Right cardiac atrium (tissue), 5 donors: ENCODE measurements around the gene KATNAL1. TPM values are rescaled to one million over a fixed set of nuclear protein-coding genes. Genes with fewer than 3 reads are reported as not detected.
A peak's percentile ranks its signal among the peaks of the same experiment; 100 is the strongest.

Source experiments
- ATAC-seq, 2 donors: fragments of 200-7000 bp; cut with Tn5 transposase; one replicate each; pipeline versions ENCODE4 v1.8.0 to v1.9.1; 2020; ENCODE audit warnings: moderate library complexity in 2 of 2, mild to moderate bottlenecking in 1 of 2
- DNase-seq, 3 donors: peaks; one replicate each; pipeline ENCODE4 v3.0.0-alpha.2; 2020
- H3K27ac ChIP-seq: one replicate; pipeline ENCODE4 v1.5.1; 2013; ENCODE audit warnings: mild to moderate bottlenecking, low read length, control low read depth, moderate library complexity
- H3K27me3 ChIP-seq: one replicate; pipeline ENCODE4 v1.6.1; 2013; ENCODE audit not compliant: control insufficient read depth, insufficient read depth
- H3K4me1 ChIP-seq: one replicate; pipeline ENCODE4 v1.6.1; 2013; ENCODE audit warnings: low read length; ENCODE audit not compliant: control insufficient read depth, insufficient read depth
- H3K4me3 ChIP-seq: one replicate; pipeline ENCODE4 v1.5.1; 2013; ENCODE audit warnings: low read length, control low read depth
- H3K9me3 ChIP-seq: one replicate; pipeline ENCODE4 v1.6.1; 2013; ENCODE audit warnings: low read length; ENCODE audit not compliant: control insufficient read depth
- WGBS: extraction: QIAGEN DNeasy Blood & Tissue Kit; methylation state at CpG from one replicate; pipeline ENCODE4 v1.1.7; 2013; 5-methylcytosine and 5-hydroxymethylcytosine counted together
- intact Hi-C, 4 donors: fragments of 100-400 bp; cut with DNase I; formaldehyde crosslinking; loops; one replicate each; pipeline versions ENCODE4 v1.11.0 to v1.14.0; 2022 to 2023
- polyA plus RNA-seq: library from polyadenylated mRNA; stranded (reverse); fragments of 200-250 nt; gene quantifications from one replicate; pipeline ENCODE4 v1.2.3, GENCODE V29; 2013
- total RNA-seq, 4 donors: library from RNA; stranded (reverse); fragmentation: NEBNext Ultra II Directional; extraction: Animal tissue kit (Norgen Biotek cat#: 25700); gene quantifications; one replicate each; pipeline ENCODE4 v1.2.1, GENCODE V29; 2021
- donor health status: healthy with polysubstance abuse.
- donor health status: DM: no; HTN: yes; CAD: no.
- donor health status: DM: no; HTN: no; CAD: no.
- donor health status: DM: no; HTN: yes; CAD: no; lungs with severe emphysema.
- donor health status: DM: yes; HTN: yes; CAD: no.

KATNAL1 gene
- total and polyA plus RNA-seq, 5 donors: 8.1 to 53.5 (median 49.2) TPM

DNA sequence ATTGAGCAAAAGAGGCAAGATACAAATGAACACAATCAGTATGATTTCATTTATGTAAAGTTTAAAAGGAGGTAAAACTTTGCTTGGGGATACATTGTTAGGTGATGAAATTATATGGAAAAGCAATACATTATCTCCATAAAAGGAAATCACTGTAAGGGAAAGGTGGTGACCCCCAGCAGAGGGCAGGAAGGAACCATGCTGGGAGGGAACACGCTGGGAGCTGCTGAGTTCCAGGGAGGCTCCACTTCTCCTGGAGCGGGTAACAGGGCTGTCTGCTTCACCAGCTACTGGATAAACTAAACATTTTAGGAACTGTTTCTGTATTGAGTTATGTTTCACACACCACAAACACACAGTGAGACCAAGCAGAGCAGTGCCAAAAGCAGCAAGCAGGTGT, 91.2 kb downstream of the KATNAL1 start:
- intact Hi-C loops: no loop called here
- 70% methylated on average over 2 of the region's 2 CpGs for WGBS
- Histone ChIP-seq H3K9me3 (no peaks in the 10 kb centered on the region), H3K27ac (no peak overlapping the region), H3K4me1 (no peaks in the 10 kb centered on the region), H3K4me3 (no peak overlapping the region), H3K27me3 (no peaks in the 10 kb centered on the region)
- ATAC-seq: no peak
- no peak for DNase-seq

GRCh38 chr13:30212256-30212655, 95.1 kb downstream of the KATNAL1 start:
- intact Hi-C loops: no loop called here

GRCh38 chr13:30211745-30212144, 95.6 kb downstream of the KATNAL1 start:
- ATAC-seq: no peak
- Histone ChIP-seq H3K27ac (no peak overlapping the region), H3K9me3 (no peaks in the 10 kb centered on the region), H3K27me3 (no peaks in the 10 kb centered on the region), H3K4me1 (no peaks in the 10 kb centered on the region), H3K4me3 (no peak overlapping the region)
- intact Hi-C loops: no loop called here
- DNase-seq: no peak
- 89% methylated on average over 3 of the region's 3 CpGs for WGBS

More at GRCh38 chr13:30212256-30212655, 95.1 kb downstream of the KATNAL1 start:
- Histone ChIP-seq H3K4me1 (no peaks in the 10 kb centered on the region), H3K27ac (no peak overlapping the region), H3K27me3 (no peaks in the 10 kb centered on the region), H3K4me3 (no peak overlapping the region), H3K9me3 (no peaks in the 10 kb centered on the region)
- no peak for ATAC-seq
- DNase-seq: no peak
- WGBS: 94% methylated on average over 7 of the region's 7 CpGs

GRCh38 chr13:30204564-30204963, 102.8 kb downstream of the KATNAL1 start:
- Histone ChIP-seq H3K27me3 (no peaks in the 10 kb centered on the region), H3K4me3 (no peak overlapping the region), H3K4me1 (no peaks in the 10 kb centered on the region), H3K9me3 (no peaks in the 10 kb centered on the region), H3K27ac (no peak overlapping the region)
- intact Hi-C loops: no loop called here
- DNase-seq (no peak), ATAC-seq (no peak)
- 94% methylated on average over 3 of the region's 3 CpGs for WGBS

DNA sequence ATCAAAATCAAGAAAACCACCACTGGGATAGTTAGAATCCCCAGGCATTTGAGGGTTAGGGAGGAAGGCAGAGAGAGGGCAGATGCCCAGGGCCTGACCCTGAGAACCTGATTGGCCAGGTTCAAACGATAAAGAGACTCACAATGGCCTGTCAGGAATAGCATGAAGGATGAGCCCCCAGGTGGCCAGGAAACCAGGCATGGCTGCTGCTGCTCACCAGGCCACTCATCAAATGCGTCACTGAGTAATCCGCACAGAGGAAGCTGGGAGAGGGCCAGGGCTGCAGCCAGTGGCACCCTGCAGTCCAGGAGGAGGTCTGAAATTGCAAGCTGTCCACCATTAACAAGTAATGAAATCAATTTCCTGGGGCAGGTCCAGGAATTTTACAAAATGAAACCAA, 111.3 kb downstream of the KATNAL1 start:
- H3K27me3 ChIP-seq: no peaks in the 10 kb centered on the region
- no peak overlapping the region for H3K4me3 ChIP-seq
- H3K27ac ChIP-seq: no peak overlapping the region
- 81% methylated on average over 3 of the region's 3 CpGs for WGBS
- H3K9me3 ChIP-seq: no peaks in the 10 kb centered on the region
- H3K4me1 ChIP-seq: no peaks in the 10 kb centered on the region
- ATAC-seq (no peak), DNase-seq (no peak)
- intact Hi-C loops: no loop called here

GRCh38 chr13:30194906-30195305, 112.4 kb downstream of the KATNAL1 start:
- H3K4me3 ChIP-seq: no peak overlapping the region
- intact Hi-C loops: no loop called here
- ATAC-seq (no peak), DNase-seq (no peak)
- H3K9me3 ChIP-seq: no peaks in the 10 kb centered on the region
- 58% methylated on average over 7 of the region's 7 CpGs for WGBS
- no peaks in the 10 kb centered on the region for H3K4me1 ChIP-seq
- no peaks in the 10 kb centered on the region for H3K27me3 ChIP-seq
- H3K27ac ChIP-seq: no peak overlapping the region

DNA sequence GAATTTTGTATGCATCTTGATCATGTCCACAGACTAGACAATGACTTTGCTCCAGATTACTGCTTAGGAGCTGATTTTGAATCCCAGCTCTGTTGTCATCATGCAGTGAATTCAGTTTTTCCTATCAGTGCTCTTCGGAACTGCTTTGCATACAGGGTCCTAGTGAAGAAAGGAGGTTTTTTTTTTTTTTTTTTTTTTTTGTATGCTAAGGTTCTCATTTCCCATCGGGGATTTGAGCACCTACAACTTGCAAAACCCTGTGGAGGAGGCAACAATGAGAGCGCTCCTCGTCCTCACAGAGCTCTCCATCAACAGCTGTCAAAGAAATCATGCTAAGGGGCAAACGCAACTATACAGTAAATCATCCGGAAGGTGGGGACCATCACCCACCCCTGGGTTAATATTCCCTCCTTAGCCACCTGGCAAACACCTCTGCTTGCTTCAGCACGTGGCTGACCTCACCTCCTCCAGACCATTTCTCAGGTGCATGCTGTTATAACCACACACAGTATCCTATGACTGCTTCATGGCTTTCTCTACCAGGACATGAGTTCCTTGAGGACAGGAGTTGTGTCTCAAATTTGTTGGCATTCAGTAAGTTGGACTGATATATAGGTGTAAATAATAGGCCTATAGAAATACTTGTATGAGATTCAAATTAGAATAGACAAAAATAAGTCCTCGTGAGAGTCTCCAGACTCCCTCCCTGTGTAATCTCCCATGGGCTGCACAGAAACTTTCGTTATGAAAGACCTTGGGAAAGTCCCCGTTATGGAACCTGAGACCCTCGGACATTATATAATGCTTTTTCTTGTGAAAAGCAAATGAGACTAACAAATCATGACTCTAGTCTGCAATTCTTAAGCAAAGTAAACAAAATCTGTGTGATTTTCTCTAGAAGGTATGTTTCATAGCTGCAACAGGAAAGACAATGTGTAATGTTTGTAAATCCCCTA, 113.8 kb downstream of the KATNAL1 start:
- intact Hi-C loops: no loop called here
- ATAC-seq: no peak
- H3K27ac ChIP-seq: no peak overlapping the region
- H3K4me1 ChIP-seq: no peaks in the 10 kb centered on the region
- 85% methylated on average over 11 of the region's 11 CpGs for WGBS
- no peak overlapping the region for H3K4me3 ChIP-seq
- no peaks in the 10 kb centered on the region for H3K27me3 ChIP-seq
- DNase-seq: no peak
- no peaks in the 10 kb centered on the region for H3K9me3 ChIP-seq

DNA sequence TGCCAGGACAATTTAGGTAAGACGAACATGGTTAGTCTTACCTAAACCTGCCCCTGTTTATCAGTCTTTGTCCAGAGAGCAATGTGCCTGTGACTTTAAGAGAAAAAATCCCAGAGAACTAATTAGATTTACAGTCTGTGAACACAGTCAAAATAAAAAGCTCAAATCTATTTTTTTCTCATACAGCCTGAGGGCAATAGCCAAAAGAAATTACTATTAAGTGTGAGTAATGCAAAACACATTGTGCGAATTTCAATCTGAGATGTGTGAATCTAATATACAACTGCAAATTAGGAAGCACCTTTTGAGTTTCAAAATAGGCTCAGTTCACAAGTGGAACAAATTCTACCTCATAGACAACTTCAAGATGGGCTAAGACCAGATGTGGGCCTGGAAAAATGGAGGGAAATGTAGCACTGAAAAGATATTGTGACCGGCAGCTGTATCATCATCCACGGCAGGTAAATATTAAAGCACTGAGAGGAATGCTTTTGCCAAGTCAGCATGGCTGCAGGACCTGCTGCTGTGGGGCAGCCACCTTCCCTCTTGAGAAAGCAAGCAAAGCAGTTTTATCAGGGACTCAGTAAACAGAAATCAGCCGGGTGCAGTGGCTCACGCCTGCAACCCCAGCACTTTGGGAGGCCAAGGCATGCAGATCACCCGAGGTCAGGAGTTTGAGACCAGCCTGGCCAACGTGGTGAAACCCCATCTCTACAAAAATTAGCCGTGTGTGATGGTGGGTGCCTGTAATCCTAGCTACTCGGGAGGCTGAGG, 114.8 kb downstream of the KATNAL1 start:
- 79% methylated on average over 10 of the region's 10 CpGs for WGBS

GRCh38 chr13:30191491-30192100, 115.8 kb downstream of the KATNAL1 start:
- no peak overlapping the region for H3K4me3 ChIP-seq
- H3K9me3 ChIP-seq: no peaks in the 10 kb centered on the region
- no peak for DNase-seq
- H3K27me3 ChIP-seq: no peaks in the 10 kb centered on the region
- intact Hi-C loops: no loop called here
- 89% methylated on average over 5 of the region's 5 CpGs for WGBS
- no peak overlapping the region for H3K27ac ChIP-seq
- ATAC-seq: peak in 1 of 2 donors; percentile 13
- no peaks in the 10 kb centered on the region for H3K4me1 ChIP-seq

More for the DNA sequence above, 114.8 kb downstream of the KATNAL1 start:
- DNase-seq (no peak), ATAC-seq (no peak)
- no peak overlapping the region for H3K27ac ChIP-seq
- intact Hi-C loops: no loop called here
- H3K27me3 ChIP-seq: no peaks in the 10 kb centered on the region
- H3K4me3 ChIP-seq: no peak overlapping the region
- H3K9me3 ChIP-seq: no peaks in the 10 kb centered on the region
- H3K4me1 ChIP-seq: no peaks in the 10 kb centered on the region

DNA sequence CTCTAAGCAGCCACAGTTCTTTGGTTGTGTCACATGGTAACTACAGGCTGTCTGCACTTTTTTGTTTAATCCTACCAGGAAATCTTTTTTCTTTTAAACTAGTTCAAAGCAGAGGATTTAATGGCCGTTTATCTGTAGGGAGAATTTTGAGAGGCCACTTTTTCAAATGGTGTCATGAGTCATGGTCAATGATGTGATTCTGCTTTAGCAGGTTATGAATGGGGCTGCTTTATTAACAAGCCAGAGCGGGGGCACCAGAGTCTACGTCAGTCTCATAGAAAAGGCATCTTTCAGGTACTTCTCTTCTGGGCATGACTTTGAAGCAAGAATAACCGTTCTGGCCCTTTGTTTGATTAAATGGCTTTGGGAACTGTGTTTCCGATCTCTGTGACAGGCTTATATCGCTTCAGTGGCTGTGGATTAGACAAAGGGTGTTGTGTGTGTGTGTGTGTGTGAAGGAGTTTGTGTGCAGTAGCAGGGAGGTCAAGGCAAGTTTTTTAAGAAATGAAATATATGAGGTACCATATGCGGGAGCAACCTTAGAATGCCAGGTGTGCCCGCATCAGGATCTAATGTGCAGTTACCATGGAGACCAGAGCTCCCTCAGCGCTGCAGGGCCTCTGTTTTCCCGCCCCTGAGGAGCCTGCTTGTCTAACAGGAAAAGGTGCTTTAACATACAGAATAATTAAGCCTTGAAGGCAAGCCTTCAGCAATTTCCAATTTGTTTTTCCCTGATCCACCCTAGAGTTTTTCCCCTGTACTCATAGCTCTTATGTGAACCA, 120.5 kb downstream of the KATNAL1 start:
- Histone ChIP-seq H3K9me3 (no peaks in the 10 kb centered on the region), H3K27ac (no peak overlapping the region), H3K4me3 (no peak overlapping the region), H3K27me3 (no peaks in the 10 kb centered on the region), H3K4me1 (no peaks in the 10 kb centered on the region)
- WGBS: 64% methylated on average over 10 of the region's 10 CpGs
- intact Hi-C loops: no loop called here
- ATAC-seq (no peak), DNase-seq (no peak)
